ENCODE data around the gene FAM169A.
"Not testable (repeated sequence)": the region's sequence is repeated elsewhere in the genome, so short reads cannot be mapped to it uniquely, and the experiment has no call there.

The FAM169A gene

GRCh38 chr5:74765929-74766328, 100.3 kb downstream of the FAM169A start:
- DNase-seq (ENCODE audit: low spot score), result no peak
- no peak for TF ChIP-seq CTCF (IDR thresholded peaks at IDR 0.05)
- Histone ChIP-seq H3K27ac (no peak overlapping the region), H3K4me3 (peak overlapping the region; percentile 96)

- peak overlapping the region; percentile 96 for H3K4me3 ChIP-seq
- H3K27ac ChIP-seq, result no peak overlapping the region
- DNase-seq (ENCODE audit: low spot score), result no peak
- no peak for TF ChIP-seq CTCF (IDR thresholded peaks at IDR 0.05)
Measured at GRCh38 chr5:74765201-74765600, 101.0 kb downstream of the FAM169A start.

GRCh38 chr5:74763504-74763903, 102.7 kb downstream of the FAM169A start:
- Histone ChIP-seq H3K27ac (no peak overlapping the region), H3K4me3 (no peak overlapping the region)
- no peak for TF ChIP-seq CTCF (IDR thresholded peaks at IDR 0.05)
- no peak for DNase-seq (ENCODE audit: low spot score)

- Histone ChIP-seq H3K4me3 (no peak overlapping the region), H3K27ac (no peak overlapping the region)
- no peak for DNase-seq (ENCODE audit: low spot score)
- no peak for TF ChIP-seq CTCF (IDR thresholded peaks at IDR 0.05)
Measured at GRCh38 chr5:74762599-74762998, 103.6 kb downstream of the FAM169A start.

- Histone ChIP-seq H3K4me3 (no peak overlapping the region), H3K27ac (no peak overlapping the region)
- no peak for DNase-seq (ENCODE audit: low spot score)
- TF ChIP-seq CTCF (IDR thresholded peaks at IDR 0.05), result no peak
Measured at GRCh38 chr5:74761241-74761640, 104.9 kb downstream of the FAM169A start.

- H3K27ac ChIP-seq; DNase-seq (ENCODE audit: low spot score); H3K4me3 ChIP-seq: not testable (repeated sequence)
Measured at GRCh38 chr5:74748742-74749141, 117.4 kb downstream of the FAM169A start.

- no peak overlapping the region for H3K4me3 ChIP-seq
- no peak for DNase-seq (ENCODE audit: low spot score)
- TF ChIP-seq CTCF (IDR thresholded peaks at IDR 0.05), result no peak
- no peak overlapping the region for H3K27ac ChIP-seq
Measured at GRCh38 chr5:74738406-74738805, 127.8 kb downstream of the FAM169A start.

- DNase-seq (ENCODE audit: low spot score), result no peak
- no peak overlapping the region for H3K27ac ChIP-seq
- H3K4me3 ChIP-seq, result no peak overlapping the region
- no peak for TF ChIP-seq CTCF (IDR thresholded peaks at IDR 0.05)
Measured at GRCh38 chr5:74736759-74737158, 129.4 kb downstream of the FAM169A start.

All from coronary artery (tissue), 2 donors.